Suppressor macrophage treated with lipopolysaccharide for 4 hours (primary cell): ENCODE measurements around the gene GJB5.

Source experiments
- DNase-seq: peaks from one replicate; pipeline ENCODE4 v3.0.0-alpha.2; 2020

GJB5 gene

GRCh38 chr1:34777519-34778321 is 22.9 kb downstream of the GJB5 start:
- no peak for DNase-seq

- no peak for DNase-seq
Measured at GRCh38 chr1:34778381-34778780, 23.5 kb downstream of the GJB5 start.

GRCh38 chr1:34779005-34779404 is 24.2 kb downstream of the GJB5 start:
- no peak for DNase-seq

- DNase-seq = no peak
Measured at GRCh38 chr1:34779526-34779925, 24.7 kb downstream of the GJB5 start.

- DNase-seq = no peak
Measured at GRCh38 chr1:34779962-34780361, 25.1 kb downstream of the GJB5 start.

- no peak for DNase-seq
Measured at GRCh38 chr1:34780528-34780927, 25.7 kb downstream of the GJB5 start.

GRCh38 chr1:34781071-34781843 is 26.4 kb downstream of the GJB5 start, which contains the start of gene GJB3:
Gene GJB3 (plus strand): TSS chr1:34781214. CDS start chr1:34784763, 3,549 bp downstream.
- no peak for DNase-seq

GRCh38 chr1:34781844-34782391 is 27.1 kb downstream of the GJB5 start:
- no peak for DNase-seq

- DNase-seq = no peak
Measured at GRCh38 chr1:34784751-34785221, 29.9 kb downstream of the GJB5 start.

GRCh38 chr1:34785231-34785874 is 30.5 kb downstream of the GJB5 start:
- DNase-seq = no peak

- no peak for DNase-seq
Measured at GRCh38 chr1:34785875-34786470, 31.1 kb downstream of the GJB5 start.

GRCh38 chr1:34786521-34787325 is 31.9 kb downstream of the GJB5 start:
- DNase-seq = peak; percentile 78

GRCh38 chr1:34787461-34788420 is 32.9 kb downstream of the GJB5 start:
- no peak for DNase-seq

GRCh38 chr1:34790985-34791384 is 36.1 kb downstream of the GJB5 start:
- DNase-seq = no peak

- DNase-seq = no peak
Measured at GRCh38 chr1:34792424-34792823, 37.6 kb downstream of the GJB5 start.

- no peak for DNase-seq
Measured at GRCh38 chr1:34792868-34793727, 38.3 kb downstream of the GJB5 start, which contains the start of gene GJA4. Gene GJA4 (plus strand): TSS chr1:34792999. CDS start chr1:34794214, 1,215 bp downstream.

GRCh38 chr1:34794001-34794789 is 39.3 kb downstream of the GJB5 start:
- DNase-seq = no peak

GRCh38 chr1:34794790-34795180 is 39.9 kb downstream of the GJB5 start:
- DNase-seq = no peak

- DNase-seq = no peak
Measured at GRCh38 chr1:34795916-34796315, 41.1 kb downstream of the GJB5 start.
